GM12801 (cell line): Measurements from ENCODE around the gene IMP3.

ENCODE experiments used
- CTCF ChIP-seq: IDR thresholded peaks from one replicate; pipeline ENCODE4 v1.5.1; 2011; ENCODE audit warnings: control low read depth; ENCODE audit not compliant: insufficient read length; ENCODE audit errors: extremely low read depth

Gene IMP3

DNA sequence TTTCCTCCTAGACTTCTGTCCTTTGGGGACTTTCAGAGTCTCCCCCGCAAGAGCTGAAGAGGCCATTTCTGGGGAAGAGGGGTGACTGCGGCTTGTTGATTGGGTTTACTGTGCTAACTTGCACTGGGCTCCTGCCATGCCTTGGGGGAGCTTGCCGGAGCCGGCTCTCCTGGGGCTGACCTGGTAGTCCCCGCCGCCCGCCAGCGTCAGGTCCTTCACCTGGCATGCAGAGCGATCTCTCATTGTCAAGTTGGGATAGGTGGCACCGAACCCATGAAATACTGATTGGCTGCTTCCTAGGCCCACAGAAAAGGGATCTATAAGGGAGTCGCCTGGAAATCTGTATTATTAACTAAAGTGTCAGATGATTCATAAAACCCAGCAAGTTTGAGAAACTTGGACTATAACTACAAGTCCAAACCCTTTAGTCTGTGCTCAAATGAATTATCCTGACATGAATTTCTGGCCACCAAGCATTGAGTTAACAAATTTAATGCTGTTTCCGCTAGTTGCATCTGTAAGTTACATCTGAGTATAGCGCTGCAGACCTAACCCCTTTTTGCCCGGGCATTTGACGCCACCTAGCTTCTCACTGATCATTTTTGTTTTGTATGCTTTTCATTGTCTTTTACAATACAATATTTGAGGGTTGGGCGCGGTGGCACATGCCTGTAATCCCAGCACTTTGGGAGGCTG is 607 bp upstream of the IMP3 start:
- no peak for TF ChIP-seq CTCF

- no peak for TF ChIP-seq CTCF
These were observed 774 bp downstream of the IMP3 start for GRCh38 chr15:75639191-75639708.

DNA sequence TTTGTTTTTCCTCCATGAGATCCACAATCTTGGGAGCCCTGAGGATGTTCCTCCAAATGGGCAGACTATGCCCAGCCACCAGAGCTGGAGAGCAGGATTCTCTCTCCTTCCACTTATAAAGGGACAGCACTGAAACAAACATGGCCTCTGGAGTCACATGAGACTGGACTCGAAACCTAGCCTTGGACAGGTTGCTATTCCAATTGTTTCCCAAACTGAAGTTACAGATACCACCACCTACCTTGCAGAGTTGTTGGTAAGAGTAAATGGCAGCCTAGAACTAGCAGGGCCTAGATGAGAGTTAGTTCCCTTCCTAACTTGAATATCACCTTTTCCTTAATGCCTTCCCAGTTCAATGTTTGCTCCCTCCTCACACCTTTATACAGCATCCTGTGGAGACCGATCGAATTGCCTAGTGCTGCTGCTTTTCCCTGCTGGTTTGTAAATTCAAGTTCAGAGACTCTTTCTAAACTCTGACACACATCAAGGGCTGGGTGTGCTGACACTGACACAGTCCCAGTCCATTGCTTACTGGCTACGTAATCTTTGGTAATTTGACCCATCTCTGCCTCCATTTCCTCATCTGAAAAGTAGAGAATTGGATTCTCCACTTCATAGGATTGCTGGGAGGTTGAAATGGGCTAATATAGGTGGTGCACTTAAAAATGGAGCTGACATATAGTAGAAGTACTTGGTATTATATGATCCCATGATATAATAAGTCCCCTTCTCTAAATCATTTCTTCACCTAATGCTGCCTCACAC is 2.6 kb downstream of the IMP3 start:
- TF ChIP-seq CTCF: no peak

GRCh38 chr15:75636026-75636425 is 4.0 kb downstream of the IMP3 start:
- TF ChIP-seq CTCF: no peak

- no peak for TF ChIP-seq CTCF
These were observed 8.1 kb downstream of the IMP3 start for GRCh38 chr15:75631935-75632334.

GRCh38 chr15:75625542-75626347 is 14.3 kb downstream of the IMP3 start, which contains the start of gene SNUPN:
Gene SNUPN, minus strand, starts transcription at chr15:75625725. Its CDS starts 4,674 bp downstream, at chr15:75621051.
- no peak for TF ChIP-seq CTCF

- TF ChIP-seq CTCF: no peak
These were observed 17.5 kb downstream of the IMP3 start for GRCh38 chr15:75622505-75622904.
